Fibroblast of villous mesenchyme (primary cell): ENCODE data around the gene ESRRA. TPM values are rescaled to one million over a fixed set of nuclear protein-coding genes. Genes with fewer than 3 reads are reported as not detected.

Experiments used
- DNase-seq: peaks from one replicate; pipeline ENCODE4 v3.0.0-alpha.2; 2010; ENCODE audit warnings: low read depth
- H3K4me3 ChIP-seq: 2 replicates; pipeline ENCODE4 v1.5.1; 2011; ENCODE audit warnings: low read depth, mild to moderate bottlenecking, low read length
- total RNA-seq: library from RNA; depleted of rRNA; stranded (reverse); fragments of >200 nt; gene quantifications from 2 replicates; pipeline ENCODE4 v1.2.3, GENCODE V29; 2012
- TF ChIP-seq, protein P1 (sequence below): IDR thresholded peaks from 2 replicates; pipeline ENCODE4 v1.5.1; 2012; ENCODE audit warnings: low read depth, mild to moderate bottlenecking, low read length; ENCODE audit not compliant: insufficient read depth

The ESRRA gene
- total RNA-seq, 1 donor, result 23.3 TPM

DNA sequence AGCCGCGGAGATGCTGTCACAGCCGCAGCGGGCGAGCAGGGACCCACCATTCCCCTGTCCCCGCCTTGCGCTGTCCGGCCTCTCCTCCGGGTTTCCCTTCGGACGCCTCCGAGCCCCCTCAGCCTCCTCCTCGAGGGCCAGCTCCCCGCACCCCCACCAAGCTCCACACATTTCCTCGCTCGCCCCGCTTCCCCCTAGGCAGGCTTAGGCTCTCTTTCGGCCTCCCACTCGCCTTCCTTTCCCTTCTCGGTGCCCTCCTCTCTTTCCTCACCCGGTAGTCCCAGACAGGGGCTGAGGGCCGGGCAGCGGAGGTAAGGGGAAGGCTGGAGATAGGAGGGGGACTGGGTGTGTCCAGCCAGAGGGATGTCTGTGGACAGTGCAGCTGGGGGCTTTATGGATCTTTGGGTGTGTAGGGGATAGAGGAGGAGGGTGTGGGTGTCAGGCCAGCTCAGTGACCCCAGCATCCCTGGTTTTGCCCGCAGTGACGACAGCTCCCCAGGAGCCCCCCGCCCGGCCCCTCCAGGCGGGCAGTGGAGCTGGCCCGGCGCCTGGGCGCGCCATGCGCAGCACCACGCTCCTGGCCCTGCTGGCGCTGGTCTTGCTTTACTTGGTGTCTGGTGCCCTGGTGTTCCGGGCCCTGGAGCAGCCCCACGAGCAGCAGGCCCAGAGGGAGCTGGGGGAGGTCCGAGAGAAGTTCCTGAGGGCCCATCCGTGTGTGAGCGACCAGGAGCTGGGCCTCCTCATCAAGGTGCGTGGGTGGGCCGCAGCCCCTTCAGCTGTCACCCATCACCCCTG, 12.7 kb upstream of the ESRRA start:
- DNase-seq, result no peak

DNA sequence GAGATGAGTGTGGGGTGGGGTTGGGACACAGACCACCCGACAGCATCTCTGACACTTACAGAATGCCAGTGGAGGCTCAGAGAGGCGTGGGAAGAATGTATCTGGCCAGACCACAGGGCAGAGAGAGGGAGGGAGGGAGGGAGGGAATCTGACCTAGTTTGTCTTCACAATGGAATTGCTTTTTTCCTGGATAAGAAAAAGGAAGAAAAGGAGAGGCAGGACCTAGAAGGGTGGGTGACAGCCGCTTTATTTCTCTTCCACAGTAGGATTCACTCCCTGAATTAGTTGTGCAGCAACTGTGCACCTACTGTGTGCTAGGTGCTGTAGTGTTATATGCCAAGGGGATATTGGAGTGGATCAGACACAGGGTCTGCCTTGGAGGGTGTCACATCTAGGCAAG, 10.6 kb upstream of the ESRRA start:
- no peak for DNase-seq
- H3K4me3 ChIP-seq, result no peak overlapping the region
- TF ChIP-seq, protein P1, sequence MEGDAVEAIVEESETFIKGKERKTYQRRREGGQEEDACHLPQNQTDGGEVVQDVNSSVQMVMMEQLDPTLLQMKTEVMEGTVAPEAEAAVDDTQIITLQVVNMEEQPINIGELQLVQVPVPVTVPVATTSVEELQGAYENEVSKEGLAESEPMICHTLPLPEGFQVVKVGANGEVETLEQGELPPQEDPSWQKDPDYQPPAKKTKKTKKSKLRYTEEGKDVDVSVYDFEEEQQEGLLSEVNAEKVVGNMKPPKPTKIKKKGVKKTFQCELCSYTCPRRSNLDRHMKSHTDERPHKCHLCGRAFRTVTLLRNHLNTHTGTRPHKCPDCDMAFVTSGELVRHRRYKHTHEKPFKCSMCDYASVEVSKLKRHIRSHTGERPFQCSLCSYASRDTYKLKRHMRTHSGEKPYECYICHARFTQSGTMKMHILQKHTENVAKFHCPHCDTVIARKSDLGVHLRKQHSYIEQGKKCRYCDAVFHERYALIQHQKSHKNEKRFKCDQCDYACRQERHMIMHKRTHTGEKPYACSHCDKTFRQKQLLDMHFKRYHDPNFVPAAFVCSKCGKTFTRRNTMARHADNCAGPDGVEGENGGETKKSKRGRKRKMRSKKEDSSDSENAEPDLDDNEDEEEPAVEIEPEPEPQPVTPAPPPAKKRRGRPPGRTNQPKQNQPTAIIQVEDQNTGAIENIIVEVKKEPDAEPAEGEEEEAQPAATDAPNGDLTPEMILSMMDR, result no peak

More for the DNA sequence above, 12.7 kb upstream of the ESRRA start:
- peak overlapping the region; percentile 23 for H3K4me3 ChIP-seq
- TF ChIP-seq, protein P1, result no peak

DNA sequence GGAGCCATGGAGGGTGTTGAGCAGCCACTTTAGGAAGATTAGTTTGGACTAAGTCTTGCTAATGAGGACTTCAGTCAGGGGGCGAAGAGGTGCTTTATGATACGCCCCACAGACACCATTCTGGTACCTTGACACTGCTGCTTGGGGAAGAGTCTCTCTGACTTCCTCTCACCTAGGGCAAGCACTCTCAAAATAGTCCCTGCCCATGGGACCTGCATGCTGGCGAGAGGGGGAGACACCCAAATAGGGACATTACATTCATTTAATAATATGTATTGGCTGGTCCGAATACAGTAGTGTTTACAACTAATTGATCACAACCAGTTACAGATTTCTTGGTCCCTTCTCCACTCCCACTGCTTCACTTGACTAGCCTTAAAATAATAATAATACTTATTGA, 9.6 kb upstream of the ESRRA start:
- H3K4me3 ChIP-seq, result no peak overlapping the region
- no peak for DNase-seq
- TF ChIP-seq, protein P1, result no peak

DNA sequence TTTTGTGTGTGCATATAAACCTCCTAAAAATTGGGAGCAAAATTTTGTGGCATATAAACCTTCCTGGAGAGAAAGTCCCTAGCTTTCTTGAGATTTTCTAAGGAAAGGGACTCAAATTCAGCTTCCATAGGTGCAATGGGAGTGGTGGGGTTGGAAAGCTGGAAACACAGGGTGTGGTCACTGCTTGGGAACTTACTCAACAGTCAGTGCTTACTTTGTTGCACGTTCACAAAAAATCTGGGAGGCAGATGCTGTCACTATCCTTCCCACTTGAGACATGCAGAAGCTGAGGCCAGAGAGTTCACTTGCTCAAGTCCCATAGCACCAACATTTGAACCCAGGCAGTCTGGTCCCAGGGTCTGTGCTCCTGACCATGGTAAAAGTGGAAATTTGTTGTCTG, 9.1 kb upstream of the ESRRA start:
- no peak for DNase-seq
- H3K4me3 ChIP-seq, result no peak overlapping the region
- TF ChIP-seq, protein P1, result no peak

DNA sequence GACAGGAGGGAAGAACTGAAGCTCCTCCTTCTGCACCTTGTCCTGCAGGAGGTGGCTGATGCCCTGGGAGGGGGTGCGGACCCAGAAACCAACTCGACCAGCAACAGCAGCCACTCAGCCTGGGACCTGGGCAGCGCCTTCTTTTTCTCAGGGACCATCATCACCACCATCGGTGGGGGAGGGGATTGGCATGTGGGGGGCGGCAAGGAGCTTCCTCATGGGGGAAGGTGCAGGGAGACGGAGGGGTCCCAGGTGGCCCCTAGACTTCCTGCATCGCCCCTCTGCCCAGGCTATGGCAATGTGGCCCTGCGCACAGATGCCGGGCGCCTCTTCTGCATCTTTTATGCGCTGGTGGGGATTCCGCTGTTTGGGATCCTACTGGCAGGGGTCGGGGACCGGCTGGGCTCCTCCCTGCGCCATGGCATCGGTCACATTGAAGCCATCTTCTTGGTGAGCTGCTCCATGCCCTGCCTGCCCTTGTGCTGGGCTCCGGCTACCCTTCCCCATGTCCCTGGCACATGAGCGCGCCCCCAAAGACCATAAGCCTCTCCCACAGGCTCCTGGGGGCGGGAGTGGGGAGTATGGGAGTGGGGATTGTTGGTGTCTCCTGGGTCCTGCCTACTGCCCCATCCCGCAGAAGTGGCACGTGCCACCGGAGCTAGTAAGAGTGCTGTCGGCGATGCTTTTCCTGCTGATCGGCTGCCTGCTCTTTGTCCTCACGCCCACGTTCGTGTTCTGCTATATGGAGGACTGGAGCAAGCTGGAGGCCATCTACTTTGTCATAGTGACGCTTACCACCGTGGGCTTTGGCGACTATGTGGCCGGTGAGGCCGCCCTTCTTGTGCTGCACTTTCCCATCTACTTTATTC, 8.3 kb upstream of the ESRRA start:
- TF ChIP-seq, protein P1, result no peak
- H3K4me3 ChIP-seq, result no peak overlapping the region
- no peak for DNase-seq

DNA sequence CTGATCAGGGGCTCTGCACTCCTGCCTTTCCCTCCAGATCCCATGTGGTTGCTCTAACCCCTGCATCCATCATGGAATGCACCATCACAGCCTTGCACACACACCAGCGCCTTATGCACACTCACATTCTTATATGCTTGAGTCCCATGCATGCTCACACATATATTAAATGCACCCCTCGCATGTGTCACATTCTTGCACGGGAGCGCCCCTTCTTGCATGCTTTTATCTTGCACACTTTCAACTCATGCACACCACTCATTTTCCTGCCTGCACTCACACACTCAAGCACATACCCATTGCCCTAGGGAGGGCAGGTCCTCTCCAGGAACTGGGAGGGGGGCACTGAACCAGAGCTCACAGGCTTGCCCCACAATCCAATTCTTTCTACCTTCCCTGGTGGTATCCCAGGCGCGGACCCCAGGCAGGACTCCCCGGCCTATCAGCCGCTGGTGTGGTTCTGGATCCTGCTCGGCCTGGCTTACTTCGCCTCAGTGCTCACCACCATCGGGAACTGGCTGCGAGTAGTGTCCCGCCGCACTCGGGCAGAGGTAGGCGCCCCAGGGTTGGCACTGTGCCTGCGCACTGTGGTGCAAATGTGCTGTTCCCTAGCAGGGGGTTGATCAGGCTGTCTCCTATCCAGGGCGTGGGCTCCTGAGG, 7.5 kb upstream of the ESRRA start:
- no peak overlapping the region for H3K4me3 ChIP-seq
- no peak for DNase-seq
- TF ChIP-seq, protein P1, result no peak
